K562 (cell line): Measurements from ENCODE around the gene ANTXRL. TPM values are rescaled to one million over a fixed set of nuclear protein-coding genes. Genes with fewer than 3 reads are reported as not detected.
A peak's percentile ranks its signal among the peaks of the same experiment; 100 is the strongest.

ENCODE experiments used
- BCOR ChIP-seq: fragments of 450-650 bp; IDR thresholded peaks from 2 replicates; pipeline ENCODE4 v1.6.1; 2016
- CBFB ChIP-seq: sonication (generic); formaldehyde crosslinking; IDR thresholded peaks from 2 replicates; pipeline ENCODE4 v1.4.0; 2020; ENCODE audit warnings: mild to moderate bottlenecking, missing genetic modification reagents
- DPF2 ChIP-seq: fragments of 450-650 bp; IDR thresholded peaks from 2 replicates; pipeline ENCODE4 v1.6.1; 2016
- EP300 ChIP-seq: IDR thresholded peaks from 2 replicates; pipeline ENCODE4 v1.6.1; 2012; ENCODE audit warnings: low read length, improper control_type of control experiment
- HNRNPLL ChIP-seq: fragments of 200-400 bp; formaldehyde crosslinking; IDR thresholded peaks from 2 replicates; pipeline ENCODE4 v1.6.1; 2017; ENCODE audit warnings: low read length, low read depth, mild to moderate bottlenecking; ENCODE audit not compliant: poor library complexity, severe bottlenecking
- MYC ChIP-seq, 2 experiments: fragments of 250-450 bp in 1 of 2; sonication (Bioruptor Pico) in 1 of 2; IDR thresholded peaks; 2 replicates each; pipeline versions ENCODE4 v1.5.1 to v1.6.1; 2012 to 2021; ENCODE audit warnings: low read depth in 2 of 2, borderline replicate concordance in 1 of 2, improper control_type of control experiment in 1 of 2, low read length in 1 of 2, mild to moderate bottlenecking in 1 of 2, moderate library complexity in 1 of 2
- PHF8 ChIP-seq: fragments of 200-600 bp; sonication (generic); IDR thresholded peaks from 2 replicates; pipeline ENCODE4 v1.6.1; 2012; ENCODE audit warnings: mixed run types, mild to moderate bottlenecking, inconsistent platforms, low read length, moderate library complexity, borderline replicate concordance
- POLR3A ChIP-seq: IDR thresholded peaks from 2 replicates; pipeline ENCODE4 v1.6.1; 2011; ENCODE audit warnings: borderline replicate concordance, mild to moderate bottlenecking, moderate library complexity; ENCODE audit not compliant: insufficient read length, insufficient read depth; ENCODE audit errors: extremely low read depth
- SAP30 ChIP-seq: fragments of 200-600 bp; sonication (generic); IDR thresholded peaks from 2 replicates; pipeline ENCODE4 v1.6.1; 2012; ENCODE audit warnings: borderline replicate concordance, low read depth, mild to moderate bottlenecking, moderate library complexity, low read length, control low read depth, inconsistent platforms; ENCODE audit not compliant: insufficient read depth, poor library complexity, severe bottlenecking
- SETDB1 ChIP-seq: IDR thresholded peaks from one replicate; pipeline ENCODE4 v1.6.1; 2012; ENCODE audit warnings: low read length, control low read depth, inconsistent platforms
- SMARCA4 ChIP-seq: fragments of 450-650 bp; IDR thresholded peaks from 2 replicates; pipeline ENCODE4 v1.6.1; 2016
- ZBTB8A ChIP-seq: fragments of 450-650 bp; IDR thresholded peaks from 2 replicates; pipeline ENCODE4 v1.6.1; 2018; ENCODE audit warnings: mild to moderate bottlenecking, moderate library complexity; ENCODE audit not compliant: partially characterized antibody
- ZNF263 ChIP-seq: sonication (generic); formaldehyde crosslinking; IDR thresholded peaks from 2 replicates; pipeline ENCODE4 v1.8.0; 2022; ENCODE audit warnings: mild to moderate bottlenecking, missing genetic modification reagents, borderline replicate concordance
- ZNF347 ChIP-seq: fragments of 450-650 bp; formaldehyde crosslinking; IDR thresholded peaks from 2 replicates; pipeline ENCODE4 v1.4.0; 2020; ENCODE audit warnings: low read depth, mild to moderate bottlenecking, moderate library complexity
- polyA plus RNA-seq, 8 experiments: library from polyadenylated mRNA; depleted of rRNA in 4 of 8; stranded (reverse) in 5 of 8; unstranded in 3 of 8; fragments of >200 nt; fragmentation: Nextera tagmentation in 2 of 8; fragmentation: Illumina TruSeq in 1 of 8; extraction: Ambion mirVana in 2 of 8; extraction: Trizol in 1 of 8; gene quantifications; 2 replicates each; pipeline versions ENCODE4 v1.2.1 to v1.2.3, GENCODE V29; 2011 to 2014; ENCODE audit warnings: inconsistent platforms in 1 of 8, missing spikeins in 1 of 8
- total RNA-seq, 7 experiments: library from RNA; depleted of rRNA in 6 of 7; stranded (reverse); fragments of >200 nt in 6 of 7; fragmentation: Illumina TruSeq in 2 of 7; extraction: Trizol in 2 of 7; gene quantifications; 2 replicates each; pipeline versions ENCODE4 v1.2.1 to v1.2.3, GENCODE V29; 2011 to 2021; ENCODE audit warnings: low replicate concordance in 1 of 7
- TF ChIP-seq, protein P1 (sequence below): sonication (generic); formaldehyde crosslinking; IDR thresholded peaks from 2 replicates; pipeline ENCODE4 v1.8.0; 2023; ENCODE audit warnings: missing genetic modification reagents, mild to moderate bottlenecking, borderline replicate concordance
- TF ChIP-seq, protein P2 (sequence below): fragments of 450-650 bp; IDR thresholded peaks from 2 replicates; pipeline ENCODE4 v1.6.1; 2018; ENCODE audit not compliant: partially characterized antibody

The ANTXRL gene
- total and polyA plus RNA-seq, 9 of the 15 experiments (the other 6 are each of a cell fraction or from before 2014, with no cell fraction given) = not detected

DNA sequence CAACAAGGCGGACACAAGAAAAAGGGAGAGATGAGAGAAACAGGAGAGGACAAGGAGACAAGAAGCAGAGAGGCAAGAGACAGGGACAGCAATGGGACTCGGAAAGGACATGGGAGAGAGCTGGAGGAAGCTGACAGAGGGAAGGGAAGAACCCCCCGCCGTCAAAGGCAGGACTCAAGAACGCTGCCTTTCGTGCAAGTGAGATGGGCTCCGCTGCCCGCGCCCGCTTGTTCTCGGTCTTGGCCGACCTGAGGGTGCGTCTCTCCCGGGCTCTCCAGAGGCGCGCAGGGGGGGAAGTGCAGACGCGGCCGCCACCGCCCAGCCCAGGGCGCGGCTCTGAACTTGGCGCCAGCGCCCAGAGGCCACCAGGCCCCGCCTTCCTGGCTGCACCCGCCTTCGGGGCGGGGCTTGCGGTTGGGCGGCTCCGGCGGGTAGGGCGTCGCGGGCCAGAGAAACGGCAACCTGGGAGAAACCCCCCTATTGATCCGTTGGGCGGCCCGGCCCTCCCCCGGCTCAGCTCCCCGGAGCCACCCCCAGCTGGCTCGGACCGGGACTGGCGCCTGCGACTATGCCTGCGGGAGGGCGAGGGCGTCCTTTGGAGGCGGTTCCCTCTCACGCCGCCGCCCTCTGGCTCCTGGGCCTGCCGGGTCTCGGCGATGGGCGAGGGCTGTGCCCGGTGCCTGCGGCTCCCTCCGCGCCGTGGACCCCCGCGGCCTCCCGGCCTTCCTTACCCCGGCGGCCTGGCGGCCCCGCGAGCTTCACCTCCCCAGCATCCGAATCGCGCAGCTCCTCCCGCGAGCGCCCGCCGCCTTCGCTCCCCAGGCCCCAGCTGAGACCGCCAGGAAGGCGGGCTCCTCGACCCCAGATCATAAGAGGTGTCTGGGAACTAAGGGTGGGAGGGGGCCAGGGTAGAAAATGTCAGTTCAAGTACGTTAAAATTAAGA lies 2.2 kb upstream of the ANTXRL start (continued):
- peak; percentile 48; the same call in 1 of the 2 replicates for TF ChIP-seq PHF8
- TF ChIP-seq, protein P1, sequence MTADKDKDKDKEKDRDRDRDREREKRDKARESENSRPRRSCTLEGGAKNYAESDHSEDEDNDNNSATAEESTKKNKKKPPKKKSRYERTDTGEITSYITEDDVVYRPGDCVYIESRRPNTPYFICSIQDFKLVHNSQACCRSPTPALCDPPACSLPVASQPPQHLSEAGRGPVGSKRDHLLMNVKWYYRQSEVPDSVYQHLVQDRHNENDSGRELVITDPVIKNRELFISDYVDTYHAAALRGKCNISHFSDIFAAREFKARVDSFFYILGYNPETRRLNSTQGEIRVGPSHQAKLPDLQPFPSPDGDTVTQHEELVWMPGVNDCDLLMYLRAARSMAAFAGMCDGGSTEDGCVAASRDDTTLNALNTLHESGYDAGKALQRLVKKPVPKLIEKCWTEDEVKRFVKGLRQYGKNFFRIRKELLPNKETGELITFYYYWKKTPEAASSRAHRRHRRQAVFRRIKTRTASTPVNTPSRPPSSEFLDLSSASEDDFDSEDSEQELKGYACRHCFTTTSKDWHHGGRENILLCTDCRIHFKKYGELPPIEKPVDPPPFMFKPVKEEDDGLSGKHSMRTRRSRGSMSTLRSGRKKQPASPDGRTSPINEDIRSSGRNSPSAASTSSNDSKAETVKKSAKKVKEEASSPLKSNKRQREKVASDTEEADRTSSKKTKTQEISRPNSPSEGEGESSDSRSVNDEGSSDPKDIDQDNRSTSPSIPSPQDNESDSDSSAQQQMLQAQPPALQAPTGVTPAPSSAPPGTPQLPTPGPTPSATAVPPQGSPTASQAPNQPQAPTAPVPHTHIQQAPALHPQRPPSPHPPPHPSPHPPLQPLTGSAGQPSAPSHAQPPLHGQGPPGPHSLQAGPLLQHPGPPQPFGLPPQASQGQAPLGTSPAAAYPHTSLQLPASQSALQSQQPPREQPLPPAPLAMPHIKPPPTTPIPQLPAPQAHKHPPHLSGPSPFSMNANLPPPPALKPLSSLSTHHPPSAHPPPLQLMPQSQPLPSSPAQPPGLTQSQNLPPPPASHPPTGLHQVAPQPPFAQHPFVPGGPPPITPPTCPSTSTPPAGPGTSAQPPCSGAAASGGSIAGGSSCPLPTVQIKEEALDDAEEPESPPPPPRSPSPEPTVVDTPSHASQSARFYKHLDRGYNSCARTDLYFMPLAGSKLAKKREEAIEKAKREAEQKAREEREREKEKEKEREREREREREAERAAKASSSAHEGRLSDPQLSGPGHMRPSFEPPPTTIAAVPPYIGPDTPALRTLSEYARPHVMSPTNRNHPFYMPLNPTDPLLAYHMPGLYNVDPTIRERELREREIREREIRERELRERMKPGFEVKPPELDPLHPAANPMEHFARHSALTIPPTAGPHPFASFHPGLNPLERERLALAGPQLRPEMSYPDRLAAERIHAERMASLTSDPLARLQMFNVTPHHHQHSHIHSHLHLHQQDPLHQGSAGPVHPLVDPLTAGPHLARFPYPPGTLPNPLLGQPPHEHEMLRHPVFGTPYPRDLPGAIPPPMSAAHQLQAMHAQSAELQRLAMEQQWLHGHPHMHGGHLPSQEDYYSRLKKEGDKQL (CRISPR knock-in tag) = no peak
- TF ChIP-seq MYC (IDR thresholded peaks at IDR 0.05; ENCODE audit: low read depth, low read length) = peak; percentile 29; the same call in 1 of the 2 replicates
- TF ChIP-seq MYC (CRISPR knock-in tag; IDR thresholded peaks at IDR 0.05; ENCODE audit: borderline replicate concordance, low read depth) = no peak
- peak; percentile 62 for TF ChIP-seq SETDB1
- TF ChIP-seq ZNF347 (CRISPR knock-in tag) = no peak
- TF ChIP-seq ZNF263 (CRISPR knock-in tag) = no peak; the same call in 1 of the 2 replicates
- TF ChIP-seq EP300 = 0 out of 2 replicates have a peak, but pooled peaks have one; percentile 2
- no peak for TF ChIP-seq ZBTB8A
- TF ChIP-seq DPF2 = peak; percentile 66
- TF ChIP-seq BCOR = 0 out of 2 replicates have a peak, but pooled peaks have one; percentile 14
- TF ChIP-seq CBFB = peak; percentile 89; the same call in 1 of the 2 replicates
- peak; percentile 30 for TF ChIP-seq SAP30
- TF ChIP-seq POLR3A = no peak
- TF ChIP-seq HNRNPLL = peak; percentile 64
- TF ChIP-seq, protein P2, sequence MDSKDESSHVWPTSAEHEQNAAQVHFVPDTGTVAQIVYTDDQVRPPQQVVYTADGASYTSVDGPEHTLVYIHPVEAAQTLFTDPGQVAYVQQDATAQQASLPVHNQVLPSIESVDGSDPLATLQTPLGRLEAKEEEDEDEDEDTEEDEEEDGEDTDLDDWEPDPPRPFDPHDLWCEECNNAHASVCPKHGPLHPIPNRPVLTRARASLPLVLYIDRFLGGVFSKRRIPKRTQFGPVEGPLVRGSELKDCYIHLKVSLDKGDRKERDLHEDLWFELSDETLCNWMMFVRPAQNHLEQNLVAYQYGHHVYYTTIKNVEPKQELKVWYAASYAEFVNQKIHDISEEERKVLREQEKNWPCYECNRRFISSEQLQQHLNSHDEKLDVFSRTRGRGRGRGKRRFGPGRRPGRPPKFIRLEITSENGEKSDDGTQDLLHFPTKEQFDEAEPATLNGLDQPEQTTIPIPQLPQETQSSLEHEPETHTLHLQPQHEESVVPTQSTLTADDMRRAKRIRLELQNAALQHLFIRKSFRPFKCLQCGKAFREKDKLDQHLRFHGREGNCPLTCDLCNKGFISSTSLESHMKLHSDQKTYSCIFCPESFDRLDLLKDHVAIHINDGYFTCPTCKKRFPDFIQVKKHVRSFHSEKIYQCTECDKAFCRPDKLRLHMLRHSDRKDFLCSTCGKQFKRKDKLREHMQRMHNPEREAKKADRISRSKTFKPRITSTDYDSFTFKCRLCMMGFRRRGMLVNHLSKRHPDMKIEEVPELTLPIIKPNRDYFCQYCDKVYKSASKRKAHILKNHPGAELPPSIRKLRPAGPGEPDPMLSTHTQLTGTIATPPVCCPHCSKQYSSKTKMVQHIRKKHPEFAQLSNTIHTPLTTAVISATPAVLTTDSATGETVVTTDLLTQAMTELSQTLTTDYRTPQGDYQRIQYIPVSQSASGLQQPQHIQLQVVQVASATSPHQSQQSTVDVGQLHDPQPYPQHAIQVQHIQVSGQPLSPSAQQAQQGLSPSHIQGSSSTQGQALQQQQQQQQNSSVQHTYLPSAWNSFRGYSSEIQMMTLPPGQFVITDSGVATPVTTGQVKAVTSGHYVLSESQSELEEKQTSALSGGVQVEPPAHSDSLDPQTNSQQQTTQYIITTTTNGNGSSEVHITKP = peak; percentile 61
- TF ChIP-seq SMARCA4 = no peak
